SK-N-MC (cell line): ENCODE results near the gene ABLIM2.

Experiments used
- EZH2 ChIP-seq: fragments of 200-600 bp; sonication (generic); IDR thresholded peaks from one replicate; pipeline ENCODE4 v1.6.1; 2017; ENCODE audit warnings: antibody characterized with exemption
- FOXP2 ChIP-seq: optimal IDR thresholded peaks from 2 replicates; pipeline ENCODE3; 2011; ENCODE audit warnings: mild to moderate bottlenecking, moderate library complexity; ENCODE audit not compliant: insufficient read depth; ENCODE audit errors: extremely low read length, control extremely low read depth
- POLR2AphosphoS5 ChIP-seq: IDR thresholded peaks from 2 replicates; pipeline ENCODE4 v1.6.1; 2012; ENCODE audit warnings: mild to moderate bottlenecking, low read depth, low read length, borderline replicate concordance

DNA sequence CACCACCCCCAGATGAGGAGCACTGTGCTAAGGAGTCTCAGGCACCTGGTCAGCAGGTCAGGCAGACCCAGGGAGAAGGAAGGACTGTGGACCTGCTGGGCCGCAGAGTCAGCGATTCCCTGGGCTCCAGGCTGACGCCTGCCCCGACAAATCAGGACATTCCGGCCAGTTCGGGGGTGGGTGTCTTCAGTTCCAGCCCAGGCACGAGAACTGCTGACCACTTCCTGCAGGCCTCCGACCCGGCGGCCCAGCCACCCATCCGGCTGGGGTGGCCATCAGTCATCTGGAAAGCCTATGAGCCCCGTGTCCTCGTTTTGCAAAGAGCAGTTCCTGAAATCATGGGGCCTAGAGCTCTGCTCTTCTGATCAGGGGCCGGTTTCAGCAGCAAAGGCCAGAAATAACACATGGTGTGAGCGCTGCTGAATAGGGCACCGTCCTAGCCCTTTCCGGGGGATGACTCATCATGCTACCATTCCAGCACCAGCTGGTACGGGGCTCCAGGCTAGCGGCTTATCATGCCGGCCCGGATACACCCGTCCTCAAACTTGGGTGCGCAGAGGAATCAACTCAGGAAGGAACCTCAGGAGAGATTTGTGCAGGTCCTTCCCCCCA lies 32.6 kb upstream of the ABLIM2 start:
- TF ChIP-seq POLR2AphosphoS5 (no peak), EZH2 (no peak), FOXP2 (no peak)
